ENCODE results near the gene NT5E.

- TF ChIP-seq CTCF (IDR thresholded peaks at IDR 0.05) (no peak), EZH2 (IDR thresholded peaks at IDR 0.05) (no peak)
Measured at GRCh38 chr6:85432554-85432953, 17.3 kb upstream of the NT5E start.
